Gastroesophageal sphincter (tissue), 3 donors: ENCODE data around the gene GTF2IRD1.
"Not testable (repeated sequence)": the region's sequence is repeated elsewhere in the genome, so short reads cannot be mapped to it uniquely, and the experiment has no call there.

Source experiments
- CTCF ChIP-seq, 4 experiments: fragments of 200-600 bp in 2 of 4; fragments of 450-650 bp in 2 of 4; sonication (generic) in 1 of 4; IDR thresholded peaks; one replicate each; pipeline ENCODE4 v1.5.1; 2017 to 2019; ENCODE audit warnings: antibody characterized with exemption in 4 of 4, mild to moderate bottlenecking in 2 of 4, moderate library complexity in 2 of 4
- EP300 ChIP-seq: sonication (generic); formaldehyde crosslinking; IDR thresholded peaks from one replicate; pipeline ENCODE4 v1.6.1; 2017; ENCODE audit warnings: antibody characterized with exemption, mild to moderate bottlenecking
- POLR2A ChIP-seq, 2 donors: fragments of 450-650 bp; IDR thresholded peaks; one replicate each; pipeline ENCODE4 v1.6.1; 2017; ENCODE audit warnings: antibody characterized with exemption in 2 of 2, mild to moderate bottlenecking in 2 of 2, moderate library complexity in 1 of 2

- TF ChIP-seq POLR2A (IDR thresholded peaks at IDR 0.05); EP300; CTCF (IDR thresholded peaks at IDR 0.05): not testable (repeated sequence)
Observed at GRCh38 chr7:74541937-74542336, 88.2 kb downstream of the GTF2IRD1 start.
